ENCODE data around the gene CD28.

The CD28 gene

DNA sequence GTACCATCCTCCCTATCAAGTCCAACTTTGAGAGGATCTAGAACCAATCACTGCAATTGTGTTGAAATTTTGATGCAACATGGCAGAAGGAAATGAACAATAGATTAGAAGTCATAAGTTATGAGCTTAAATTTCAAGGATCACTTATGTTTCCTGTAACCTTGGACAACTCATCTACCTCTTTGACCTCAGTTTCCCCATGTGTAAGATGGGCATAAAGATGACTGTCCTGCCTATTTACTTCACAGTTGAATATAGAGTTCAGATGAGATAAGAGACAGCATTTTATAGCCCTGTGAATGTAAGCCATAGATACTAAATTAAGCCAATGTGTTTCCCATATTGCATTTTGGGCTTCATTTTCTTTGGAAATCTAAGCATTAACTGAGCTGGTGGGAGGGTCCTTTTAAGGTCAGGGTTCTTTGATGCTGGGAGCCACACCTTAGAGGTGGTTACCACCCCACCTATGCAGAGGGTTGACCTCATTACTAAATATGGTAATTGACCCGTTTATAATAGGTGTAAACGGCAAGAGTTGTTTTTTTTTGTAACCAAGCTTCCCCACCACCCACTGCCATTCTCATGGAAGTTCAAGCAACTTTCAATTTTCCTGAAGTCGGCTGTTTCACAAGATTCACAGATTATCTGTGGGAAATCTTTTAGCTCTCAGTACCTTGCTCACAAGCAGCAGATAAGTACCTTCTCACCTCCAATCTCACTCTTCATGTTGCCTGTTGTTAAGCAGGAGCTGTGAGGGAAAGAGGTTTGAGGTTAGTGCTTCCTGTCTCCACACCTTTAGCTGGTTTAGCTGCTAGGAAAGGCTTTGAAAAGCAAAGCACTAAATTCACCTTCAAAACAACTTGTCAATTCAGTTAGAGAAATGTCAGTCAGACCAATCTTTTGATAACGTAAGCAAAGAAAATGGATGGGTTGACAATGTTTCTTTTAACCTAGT is 13.3 kb downstream of the CD28 start:
- DNase-seq: no peak

DNA sequence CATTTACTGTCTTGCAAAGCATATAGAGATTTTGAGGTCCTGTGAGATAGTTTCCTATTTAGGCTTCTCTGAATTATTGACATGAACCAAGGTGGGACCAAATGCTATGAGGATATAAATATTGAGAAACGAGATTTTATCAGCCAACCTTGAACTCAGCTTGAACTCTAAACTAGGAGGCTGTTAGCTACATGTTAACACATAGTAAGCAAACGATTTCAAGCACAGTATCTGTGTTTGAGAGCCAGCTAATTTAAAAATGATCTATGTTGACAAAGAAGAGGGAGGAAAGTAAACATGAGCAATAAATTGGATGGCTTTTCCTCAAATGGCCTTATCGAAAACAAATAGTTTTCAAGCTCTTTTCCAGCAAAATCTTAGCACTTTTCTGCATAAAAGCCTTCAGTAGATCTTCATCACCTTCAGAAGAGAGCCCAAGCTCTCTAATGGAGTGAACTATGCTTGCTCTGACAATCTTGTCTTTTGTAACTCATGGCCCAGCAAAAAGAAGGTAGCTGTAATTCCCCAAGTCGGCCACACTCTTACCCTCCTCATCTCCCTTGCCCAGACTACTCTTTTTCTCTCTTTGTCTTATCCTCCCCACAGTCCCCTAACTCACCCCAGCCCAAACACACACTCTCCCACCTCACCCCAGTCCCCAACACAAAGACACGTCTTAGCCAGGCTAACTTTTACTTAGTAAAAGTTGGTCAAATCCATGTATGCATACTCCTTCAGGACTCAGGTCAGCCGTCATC is 14.7 kb downstream of the CD28 start:
- no peak for DNase-seq

DNA sequence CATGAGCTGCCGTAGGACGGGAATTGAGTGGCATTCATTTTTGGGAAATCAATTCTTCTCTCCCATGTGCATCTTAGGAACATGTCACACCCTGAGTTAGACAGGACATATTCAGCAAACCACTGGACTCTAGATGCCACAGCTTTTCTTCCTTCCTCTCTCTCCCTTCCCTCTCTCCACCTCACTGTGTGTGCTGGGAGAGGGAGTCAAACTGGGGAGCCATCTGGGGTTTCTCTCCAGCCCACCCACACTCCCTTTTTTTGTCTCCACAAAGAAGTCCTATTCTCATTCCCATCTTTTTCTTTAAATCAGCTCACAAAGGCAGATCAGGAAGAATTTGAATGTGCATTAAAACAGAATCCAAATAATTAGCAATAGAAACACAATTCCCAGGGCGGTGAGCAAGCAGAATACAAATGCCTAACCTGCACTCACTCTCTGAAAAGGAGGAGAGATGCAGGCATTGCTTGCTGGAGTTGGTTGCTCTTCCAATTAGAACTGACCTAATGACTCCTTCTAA is 15.4 kb downstream of the CD28 start:
- no peak for DNase-seq

- no peak for DNase-seq
These were observed 16.0 kb downstream of the CD28 start for GRCh38 chr2:203722411-203722810.

DNA sequence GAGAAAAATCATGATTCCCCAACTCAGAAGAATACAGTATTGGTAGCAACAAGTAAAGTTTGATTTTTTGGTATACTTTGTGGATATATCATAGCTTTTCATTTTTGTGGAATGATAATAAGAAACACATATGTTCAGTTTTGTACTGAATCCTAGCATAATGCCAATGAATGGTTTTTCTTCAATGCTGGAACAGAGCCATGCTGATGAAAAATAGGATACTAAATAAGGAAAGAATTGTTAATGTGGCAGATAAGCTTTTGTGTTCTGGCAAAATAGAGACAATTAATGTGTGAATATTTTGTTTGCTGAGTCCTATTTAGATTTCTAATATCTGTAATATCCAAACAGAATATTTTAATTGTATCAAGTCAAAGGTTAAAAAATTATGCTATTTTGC is 21.9 kb downstream of the CD28 start:
- DNase-seq: no peak

GRCh38 chr2:203730076-203730729 is 23.8 kb downstream of the CD28 start:
- no peak for DNase-seq

DNA sequence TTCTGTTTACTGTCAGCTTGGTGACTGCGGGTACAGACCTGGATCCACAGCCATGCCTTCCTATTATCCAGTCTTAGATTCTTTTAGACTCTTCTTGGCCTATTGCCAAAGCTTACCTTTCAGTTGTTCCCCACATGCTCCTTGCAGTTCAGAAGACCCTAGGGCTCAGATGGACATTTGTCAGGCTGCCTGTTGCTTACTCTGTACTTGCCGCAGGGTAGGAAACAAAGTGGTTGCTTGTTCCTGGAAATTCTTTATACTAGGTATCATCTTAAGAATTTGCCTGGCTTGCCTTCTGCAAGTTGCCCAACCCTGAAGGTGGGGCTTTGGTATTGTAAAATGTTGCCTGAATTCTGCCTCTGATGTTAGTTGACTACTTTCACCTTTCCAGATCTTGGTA is 24.4 kb downstream of the CD28 start:
- DNase-seq: no peak

GRCh38 chr2:203732092-203732952 is 25.9 kb downstream of the CD28 start:
- DNase-seq: no peak

DNA sequence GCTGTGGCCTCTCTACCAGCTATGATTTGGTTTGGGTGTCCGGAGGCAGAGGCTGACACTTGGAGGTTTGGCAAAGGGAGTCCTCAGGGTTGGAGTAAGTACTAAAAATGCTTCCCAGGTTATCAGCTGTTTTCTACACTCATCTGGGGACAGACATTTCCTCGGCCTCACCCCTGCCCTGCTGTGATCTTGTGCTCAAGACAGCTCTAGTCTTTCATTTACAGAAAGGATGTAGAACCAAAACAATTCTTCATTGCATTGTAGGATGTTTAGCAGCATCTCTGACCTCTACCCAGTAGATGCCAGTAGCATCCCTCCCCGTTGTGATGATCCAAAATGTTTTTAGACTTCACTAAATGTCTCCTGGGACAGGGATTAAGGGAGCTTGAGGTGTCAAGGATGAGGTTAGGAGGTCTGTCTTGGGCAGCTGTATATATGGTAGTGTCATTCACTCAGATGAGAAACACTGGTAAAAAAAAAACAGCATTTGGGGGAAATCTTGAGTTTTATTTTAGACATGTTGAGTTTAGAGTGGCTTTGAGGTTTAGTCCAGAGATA is 26.6 kb downstream of the CD28 start:
- DNase-seq: no peak

- DNase-seq: no peak
These were observed 27.2 kb downstream of the CD28 start for GRCh38 chr2:203733684-203734083.

- no peak for DNase-seq
These were observed 28.0 kb downstream of the CD28 start for GRCh38 chr2:203734276-203734983.

GRCh38 chr2:203737360-203737759 is 30.9 kb downstream of the CD28 start:
- no peak for DNase-seq

DNA sequence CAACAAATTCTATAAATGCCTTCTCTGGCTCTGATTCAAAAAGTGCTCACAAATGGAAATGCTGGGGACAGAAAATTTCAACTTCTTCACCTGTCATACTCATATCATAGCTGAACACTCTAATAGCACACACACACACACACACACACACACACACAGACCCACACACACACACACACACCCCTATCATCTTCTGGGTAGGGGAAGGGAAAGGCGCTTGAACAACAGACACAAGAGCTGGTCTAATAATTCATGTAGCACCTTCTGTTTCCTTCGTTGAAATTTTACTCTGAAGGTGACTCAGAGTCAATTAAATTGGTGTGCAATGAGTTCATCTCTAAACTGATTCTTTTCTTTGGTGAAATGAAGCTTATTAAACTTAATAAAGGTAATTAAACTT is 32.9 kb downstream of the CD28 start:
- no peak for DNase-seq

DNA sequence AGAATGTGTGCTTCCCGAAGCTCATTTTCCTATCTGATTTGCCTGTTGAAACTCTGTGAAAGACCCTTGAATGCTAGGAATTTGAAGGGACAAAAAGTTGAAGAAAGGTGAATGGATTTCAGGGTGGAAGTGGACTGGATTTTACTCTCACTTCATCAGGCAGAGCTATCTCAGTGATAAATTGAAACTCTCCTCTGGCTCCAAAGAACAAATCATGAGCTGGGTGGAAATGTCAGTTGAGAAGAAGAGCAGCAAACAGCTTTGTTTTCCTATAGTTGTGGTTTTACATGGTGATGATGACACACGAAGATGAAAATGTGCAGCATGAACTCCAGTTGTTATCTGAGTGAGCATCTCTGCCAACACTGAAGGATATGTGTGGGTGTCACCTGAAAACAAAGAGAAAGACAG is 34.4 kb downstream of the CD28 start:
- DNase-seq: no peak

- DNase-seq: no peak
These were observed 35.1 kb downstream of the CD28 start for GRCh38 chr2:203741566-203741965.

GRCh38 chr2:203743441-203743981 is 37.1 kb downstream of the CD28 start:
- DNase-seq: no peak

DNA sequence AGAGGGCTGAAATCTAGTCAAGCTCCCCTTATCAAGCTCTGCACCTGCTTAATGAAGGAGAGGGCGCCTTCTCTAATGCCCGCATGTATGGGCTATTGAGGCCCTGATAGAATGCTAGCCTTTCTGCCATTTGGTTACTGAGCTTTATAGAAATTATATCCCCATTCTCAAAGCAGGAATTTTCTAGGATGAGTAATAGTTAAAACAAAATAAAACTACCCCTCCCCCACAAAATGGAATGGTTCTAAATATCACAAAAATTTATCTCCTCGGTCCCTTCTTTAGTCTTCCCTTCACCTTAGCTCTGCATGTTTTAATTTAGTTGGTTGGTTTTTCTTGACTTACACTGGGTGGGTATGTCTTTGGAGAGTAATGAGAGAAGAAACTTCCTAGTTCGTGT is 37.7 kb downstream of the CD28 start:
- DNase-seq: no peak

- DNase-seq: no peak
These were observed 38.8 kb downstream of the CD28 start for GRCh38 chr2:203745267-203745666.

- no peak for DNase-seq
These were observed 42.1 kb downstream of the CD28 start for GRCh38 chr2:203748331-203749126.

Data from stimulated activated CD4-positive, alpha-beta T cell treated with anti-CD3 and anti-CD28 coated beads, Interleukin-4, amount 100 ng/mL, for 1 hour (primary cell).